ENCODE results near the gene TNNT2. TPM values are rescaled to one million over a fixed set of nuclear protein-coding genes. Genes with fewer than 3 reads are reported as not detected.

The TNNT2 gene
- total and polyA plus RNA-seq, 8 donors = 0.06 to 7.0 (median 0.99) TPM

DNA sequence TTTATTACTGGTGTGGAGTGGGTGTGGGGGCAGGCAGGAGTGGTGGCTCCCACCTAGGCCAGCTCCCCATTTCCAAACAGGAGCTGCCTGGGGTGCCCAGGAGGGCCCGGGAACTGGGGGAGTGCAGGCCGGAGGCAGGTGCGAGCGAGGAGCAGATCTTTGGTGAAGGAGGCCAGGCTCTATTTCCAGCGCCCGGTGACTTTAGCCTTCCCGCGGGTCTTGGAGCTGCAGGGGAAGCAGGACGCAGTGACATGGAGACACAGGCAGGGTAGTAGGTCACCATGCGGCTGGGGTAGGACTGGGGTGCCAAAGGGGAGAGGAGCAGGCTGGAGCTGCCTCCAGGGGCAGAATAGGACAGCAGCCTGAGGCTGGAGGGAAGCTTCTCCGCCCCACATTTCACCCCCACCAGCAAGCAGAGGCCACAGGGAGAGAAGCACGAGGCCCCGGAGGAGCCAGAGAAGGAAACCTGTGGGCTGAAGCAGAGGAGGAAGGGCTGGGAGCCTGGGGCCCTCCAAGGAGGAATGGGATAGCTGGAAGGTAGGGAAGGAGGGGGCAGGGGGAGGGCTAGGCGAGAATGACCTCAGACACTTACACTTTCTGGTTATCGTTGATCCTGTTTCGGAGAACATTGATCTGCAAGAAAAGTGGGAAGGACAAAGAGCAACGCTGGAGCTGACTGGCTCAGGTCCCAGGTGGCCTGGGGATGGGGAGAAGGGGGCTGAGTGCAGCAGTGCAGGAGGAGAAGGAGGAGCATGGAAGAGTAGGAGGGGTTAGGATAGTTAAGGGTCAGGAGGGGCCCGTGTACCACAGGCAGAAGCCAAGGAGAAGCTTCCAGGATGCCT, 18.2 kb downstream of the TNNT2 start:
- no peak for ATAC-seq
- Histone ChIP-seq H3K9me3 (no peaks in the 10 kb centered on the region), H3K27me3 (no peaks in the 10 kb centered on the region), H3K36me3 (no peaks in the 10 kb centered on the region), H3K4me1 (no peaks in the 10 kb centered on the region), H3K4me3 (no peak overlapping the region), H3K27ac (no peak overlapping the region)
- intact Hi-C loops (cut with DNase I) = loop anchor here (2.0 to 10.0 kb wide), 3 partner anchors 100 to 107 kb away; no protein-coding TSS in a partner anchor
- TF ChIP-seq, protein P1, sequence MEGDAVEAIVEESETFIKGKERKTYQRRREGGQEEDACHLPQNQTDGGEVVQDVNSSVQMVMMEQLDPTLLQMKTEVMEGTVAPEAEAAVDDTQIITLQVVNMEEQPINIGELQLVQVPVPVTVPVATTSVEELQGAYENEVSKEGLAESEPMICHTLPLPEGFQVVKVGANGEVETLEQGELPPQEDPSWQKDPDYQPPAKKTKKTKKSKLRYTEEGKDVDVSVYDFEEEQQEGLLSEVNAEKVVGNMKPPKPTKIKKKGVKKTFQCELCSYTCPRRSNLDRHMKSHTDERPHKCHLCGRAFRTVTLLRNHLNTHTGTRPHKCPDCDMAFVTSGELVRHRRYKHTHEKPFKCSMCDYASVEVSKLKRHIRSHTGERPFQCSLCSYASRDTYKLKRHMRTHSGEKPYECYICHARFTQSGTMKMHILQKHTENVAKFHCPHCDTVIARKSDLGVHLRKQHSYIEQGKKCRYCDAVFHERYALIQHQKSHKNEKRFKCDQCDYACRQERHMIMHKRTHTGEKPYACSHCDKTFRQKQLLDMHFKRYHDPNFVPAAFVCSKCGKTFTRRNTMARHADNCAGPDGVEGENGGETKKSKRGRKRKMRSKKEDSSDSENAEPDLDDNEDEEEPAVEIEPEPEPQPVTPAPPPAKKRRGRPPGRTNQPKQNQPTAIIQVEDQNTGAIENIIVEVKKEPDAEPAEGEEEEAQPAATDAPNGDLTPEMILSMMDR (IDR thresholded peaks at IDR 0.05) = no peak
- FAIRE-seq = no peak
- DNase-seq = peak in 2 of 6 donors; percentile 44 to 50
- WGBS, 2 donors = 66 to 72% methylated on average over 18 of the region's 18 CpGs

DNA sequence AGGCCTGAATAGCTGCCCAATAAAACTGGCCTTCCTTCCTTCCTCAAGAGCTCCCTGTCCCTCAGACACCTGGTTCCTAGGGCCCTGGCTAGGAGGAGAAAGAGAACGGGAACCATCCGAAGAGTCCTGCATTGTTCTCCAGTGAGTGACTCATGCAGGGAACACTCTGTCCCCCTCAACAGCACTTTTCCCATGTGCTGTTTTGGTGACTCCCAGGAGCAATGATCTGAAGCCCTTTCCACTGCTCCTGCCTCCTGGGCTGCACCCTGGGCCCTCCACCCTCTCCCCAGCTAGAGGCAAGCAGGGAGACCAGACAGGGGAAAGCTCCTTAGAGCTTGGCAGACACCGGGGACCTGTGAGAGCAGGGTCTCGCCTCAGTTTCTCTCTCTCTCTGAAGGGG, 18.9 kb downstream of the TNNT2 start:
- TF ChIP-seq, protein P1 (IDR thresholded peaks at IDR 0.05) = no peak
- Histone ChIP-seq H3K9me3 (no peaks in the 10 kb centered on the region), H3K4me3 (no peak overlapping the region), H3K27me3 (no peaks in the 10 kb centered on the region), H3K27ac (no peak overlapping the region), H3K4me1 (no peaks in the 10 kb centered on the region), H3K36me3 (no peaks in the 10 kb centered on the region)
- DNase-seq (peak in 1 of 6 donors; percentile 23), FAIRE-seq (no peak), ATAC-seq (no peak)
- 77 to 80% methylated on average over 4 of the region's 4 CpGs for WGBS, 2 donors
- intact Hi-C loops (cut with DNase I) = loop anchor here (2.0 to 10.0 kb wide), 3 partner anchors 100 to 106 kb away; no protein-coding TSS in a partner anchor

DNA sequence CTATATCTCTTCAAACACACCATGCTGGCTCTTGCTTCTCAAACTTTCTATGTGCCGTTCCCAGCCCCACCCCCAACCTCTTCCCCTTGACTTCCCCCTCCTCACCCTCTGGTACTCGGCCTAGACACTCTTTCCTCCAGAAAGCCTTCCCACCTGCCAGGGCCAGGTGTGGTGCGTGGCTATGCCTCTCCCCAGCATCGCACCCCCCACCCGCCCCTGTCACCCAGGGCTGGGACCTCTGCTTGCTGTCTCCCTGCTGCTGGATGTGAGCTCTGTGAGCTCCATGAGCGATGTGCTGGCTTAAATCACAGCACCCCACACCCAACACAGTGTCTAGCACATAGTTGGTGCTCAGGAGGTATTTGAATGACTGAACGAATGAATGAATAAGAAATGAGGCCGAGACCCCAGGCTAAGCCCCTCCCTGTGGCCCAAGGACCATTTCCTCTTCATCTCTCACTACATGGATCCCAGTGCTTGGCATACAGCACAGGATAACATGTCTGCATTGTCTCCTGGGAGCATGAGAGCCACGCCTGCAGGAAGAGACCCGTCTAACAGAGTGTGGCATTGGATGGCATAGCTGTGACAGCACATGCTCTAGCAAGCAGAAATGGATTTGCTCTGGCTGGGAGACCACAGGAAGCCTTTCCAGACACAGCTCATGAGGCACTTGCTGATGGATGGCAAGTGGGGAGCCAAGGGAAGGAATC, 19.7 kb downstream of the TNNT2 start:
- Histone ChIP-seq H3K27me3 (no peaks in the 10 kb centered on the region), H3K4me3 (no peak overlapping the region), H3K27ac (no peak overlapping the region), H3K9me3 (no peaks in the 10 kb centered on the region), H3K4me1 (no peaks in the 10 kb centered on the region), H3K36me3 (no peaks in the 10 kb centered on the region)
- ATAC-seq (no peak), FAIRE-seq (no peak), DNase-seq (peak in 1 of 6 donors; percentile 28)
- intact Hi-C loops (cut with DNase I) = loop anchor here (2.0 to 10.0 kb wide), 3 partner anchors 99 to 105 kb away; no protein-coding TSS in a partner anchor
- TF ChIP-seq, protein P1 (IDR thresholded peaks at IDR 0.05) = no peak
- WGBS, 2 donors = 73% methylated on average over 10 of the region's 10 CpGs

DNA sequence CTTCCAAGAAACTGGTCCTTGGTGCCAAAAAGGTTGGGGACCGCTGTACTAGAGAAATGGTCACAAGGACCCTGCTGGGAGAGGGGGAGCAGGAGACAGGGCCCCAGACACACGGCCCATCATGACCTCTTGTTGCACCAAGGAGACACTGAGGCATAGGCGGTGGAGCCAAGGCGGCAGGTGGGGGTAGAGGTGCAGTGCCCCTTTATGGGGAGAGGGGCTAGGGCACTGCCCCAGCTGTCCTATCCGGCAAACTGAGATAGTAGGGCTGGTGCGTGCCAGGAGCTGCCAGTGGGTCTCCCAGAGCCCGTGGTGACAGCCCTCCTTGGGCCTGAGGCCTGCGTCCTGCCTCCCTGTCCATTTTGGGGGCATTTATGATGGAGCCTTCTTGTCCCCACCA, 20.3 kb downstream of the TNNT2 start:
- Histone ChIP-seq H3K9me3 (no peaks in the 10 kb centered on the region), H3K4me1 (no peaks in the 10 kb centered on the region), H3K27me3 (no peaks in the 10 kb centered on the region), H3K27ac (no peak overlapping the region), H3K4me3 (no peak overlapping the region), H3K36me3 (no peaks in the 10 kb centered on the region)
- WGBS, 2 donors = 79 to 94% methylated on average over 8 of the region's 8 CpGs
- intact Hi-C loops (cut with DNase I) = loop anchor here in 2 of 3 donors (5.0 to 10.0 kb wide), 2 partner anchors 102 to 105 kb away; no protein-coding TSS in a partner anchor
- ATAC-seq (no peak), DNase-seq (peak in 1 of 6 donors; percentile 36), FAIRE-seq (no peak)
- TF ChIP-seq, protein P1 (IDR thresholded peaks at IDR 0.05) = no peak
